OCI-LY1 (cell line): ENCODE data around the gene SEMA3C.

Experiments used
- CTCF ChIP-seq: fragments of 200-600 bp; sonication (generic), shearing (Covaris generic); IDR thresholded peaks from 2 replicates; pipeline ENCODE4 v1.5.1; 2017; ENCODE audit warnings: mild to moderate bottlenecking, antibody characterized with exemption, low read length, moderate library complexity, mixed read lengths
- EZH2 ChIP-seq: fragments of 200-600 bp; sonication (generic), shearing (Covaris generic); IDR thresholded peaks from 2 replicates; pipeline ENCODE4 v1.8.0; 2017; ENCODE audit warnings: borderline replicate concordance, mixed run types, mild to moderate bottlenecking, antibody characterized with exemption, low read length, moderate library complexity, mixed read lengths

GRCh38 chr7:80940539-80941207 is 21.8 kb upstream of the SEMA3C start:
- TF ChIP-seq CTCF (no peak), EZH2 (no peak)
